ENCODE data around the gene CNKSR3. TPM values are rescaled to one million over a fixed set of nuclear protein-coding genes. Genes with fewer than 3 reads are reported as not detected.
A peak's percentile ranks its signal among the peaks of the same experiment; 100 is the strongest.

CNKSR3 gene
- total and polyA plus RNA-seq, 5 donors = 7.9 to 21.1 (median 18.1) TPM

DNA sequence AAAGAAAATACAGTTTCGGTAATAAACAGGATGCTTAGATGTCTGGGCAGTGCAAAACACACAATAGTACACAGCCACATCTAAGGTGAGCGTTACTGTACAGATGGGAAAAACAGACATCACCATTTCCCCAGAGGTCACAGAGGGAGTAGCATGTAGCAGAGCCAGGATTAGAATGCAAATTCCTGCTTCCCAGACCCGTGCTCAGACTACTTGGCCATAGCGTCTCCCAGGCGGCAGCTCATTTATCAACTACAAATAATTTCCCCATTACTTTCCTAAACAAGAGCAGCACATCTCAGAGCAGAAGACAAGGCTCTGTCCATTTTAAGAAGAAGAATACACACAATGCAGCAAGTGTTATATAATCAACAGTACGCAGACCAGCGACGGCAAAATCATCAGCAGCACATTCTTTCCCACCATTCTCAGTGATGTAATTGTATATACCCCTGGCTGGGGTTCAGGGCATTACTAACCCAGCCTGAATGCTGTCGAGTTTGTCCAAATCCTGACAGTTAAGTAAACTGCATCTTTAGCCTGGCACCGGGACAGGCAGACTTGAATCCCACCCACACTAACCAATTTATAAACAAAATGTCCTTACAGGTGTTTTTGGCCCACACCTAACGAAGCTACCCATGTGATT, 61.9 kb downstream of the CNKSR3 start:
- 15% methylated on average over 11 of the region's 11 CpGs for WGBS
- Histone ChIP-seq H3K4me1 (ENCODE audit: control insufficient read depth, insufficient read depth, low read length) (peaks cover 7% of the 10 kb centered on the region), H3K4me3 (ENCODE audit: low read length) (peak overlapping the region; percentile 16), H3K27me3 (ENCODE audit: control insufficient read depth, insufficient read depth) (no peaks in the 10 kb centered on the region), H3K27ac (ENCODE audit: low read length) (peak overlapping the region; percentile 62), H3K9me3 (ENCODE audit: control insufficient read depth, low read length) (no peaks in the 10 kb centered on the region)
- intact Hi-C loops (cut with DNase I) = loop anchor here in 1 of 4 donors (10.0 kb wide), 1 partner anchor 46 kb away; no protein-coding TSS in a partner anchor
- ATAC-seq (peak; percentile 84 to 88), DNase-seq (no peak)

DNA sequence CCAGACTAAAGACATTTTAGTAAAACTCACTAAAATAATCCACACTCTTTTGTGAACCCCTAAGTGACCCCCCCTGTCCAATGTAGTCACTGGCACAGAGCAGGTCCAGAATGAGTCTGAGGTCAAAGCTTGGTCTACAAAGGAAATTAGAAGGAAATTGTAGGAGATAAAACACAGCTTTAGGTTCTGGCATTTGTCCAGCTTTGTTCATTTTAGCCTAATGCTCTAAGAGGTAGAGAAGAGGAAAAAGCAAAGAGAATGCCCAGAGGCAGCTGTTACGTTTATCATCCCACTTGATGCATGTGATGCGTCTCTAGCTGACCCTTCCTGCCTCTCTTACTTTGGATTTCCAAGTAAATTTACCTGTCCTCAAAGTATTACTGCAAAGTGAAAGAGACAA, 62.5 kb downstream of the CNKSR3 start:
- no peak for DNase-seq
- 24% methylated on average over 2 of the region's 2 CpGs for WGBS

DNA sequence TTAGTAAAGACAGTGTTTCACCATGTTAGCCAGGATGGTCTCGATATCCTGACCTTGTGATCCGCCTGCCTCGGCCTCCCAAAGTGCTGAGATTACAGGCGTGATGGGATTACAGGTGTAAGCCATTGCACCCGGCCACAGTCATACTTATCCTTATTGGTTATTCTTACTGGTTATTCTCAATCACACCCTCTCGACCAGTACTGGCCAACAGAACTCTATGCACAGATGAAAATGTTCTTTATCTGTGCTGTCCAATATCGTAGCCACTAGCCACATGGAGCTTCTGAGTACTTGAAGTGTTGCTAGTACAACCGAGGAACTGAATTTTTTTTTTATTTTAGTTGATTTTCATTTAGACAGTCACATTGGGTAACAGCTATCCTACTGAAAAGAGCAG, 63.5 kb downstream of the CNKSR3 start:
- no peak overlapping the region for H3K4me3 ChIP-seq (ENCODE audit: low read length)
- H3K27ac ChIP-seq (ENCODE audit: low read length) = no peak overlapping the region
- ATAC-seq = peak in 1 of 2 donors; percentile 51
- DNase-seq = no peak
- 75% methylated on average over 8 of the region's 8 CpGs for WGBS
- no peaks in the 10 kb centered on the region for H3K9me3 ChIP-seq (ENCODE audit: control insufficient read depth, low read length)
- H3K27me3 ChIP-seq (ENCODE audit: control insufficient read depth, insufficient read depth) = no peaks in the 10 kb centered on the region
- peaks cover 7% of the 10 kb centered on the region for H3K4me1 ChIP-seq (ENCODE audit: control insufficient read depth, insufficient read depth, low read length)
- intact Hi-C loops (cut with DNase I) = loop anchor here in 1 of 4 donors (10.0 kb wide), 1 partner anchor 48 kb away; no protein-coding TSS in a partner anchor

More for the DNA sequence above, 62.5 kb downstream of the CNKSR3 start:
- H3K27me3 ChIP-seq (ENCODE audit: control insufficient read depth, insufficient read depth) = no peaks in the 10 kb centered on the region
- no peak overlapping the region for H3K27ac ChIP-seq (ENCODE audit: low read length)
- peak overlapping the region; percentile 16 for H3K4me3 ChIP-seq (ENCODE audit: low read length)
- intact Hi-C loops (cut with DNase I) = loop anchor here in 1 of 4 donors (10.0 kb wide), 1 partner anchor 47 kb away; no protein-coding TSS in a partner anchor
- no peaks in the 10 kb centered on the region for H3K9me3 ChIP-seq (ENCODE audit: control insufficient read depth, low read length)
- ATAC-seq = peak in 1 of 2 donors; percentile 44
- peaks cover 7% of the 10 kb centered on the region for H3K4me1 ChIP-seq (ENCODE audit: control insufficient read depth, insufficient read depth, low read length)

DNA sequence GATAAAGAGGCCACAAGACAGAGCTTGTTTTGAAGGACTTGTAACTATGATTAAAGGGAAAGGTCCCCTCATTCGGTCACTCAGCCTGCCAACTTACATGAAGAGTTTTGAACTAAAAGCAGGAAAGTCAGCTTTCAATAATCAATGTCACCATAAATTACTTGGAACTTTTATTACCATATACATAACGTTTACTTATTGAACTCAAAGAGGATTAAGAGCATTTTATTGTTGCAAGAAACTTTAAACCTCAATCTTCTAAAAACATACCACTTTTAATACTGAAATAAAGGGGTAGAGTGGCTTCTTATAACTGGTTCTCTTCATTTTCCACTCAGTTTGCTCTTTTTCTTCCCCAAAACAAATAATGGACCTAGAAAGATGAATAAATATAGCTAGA, 65.1 kb downstream of the CNKSR3 start:
- no peak for DNase-seq
- 68% methylated on average over 2 of the region's 2 CpGs for WGBS
- H3K27me3 ChIP-seq (ENCODE audit: control insufficient read depth, insufficient read depth) = no peaks in the 10 kb centered on the region
- H3K4me3 ChIP-seq (ENCODE audit: low read length) = no peak overlapping the region
- no peak overlapping the region for H3K27ac ChIP-seq (ENCODE audit: low read length)
- intact Hi-C loops (cut with DNase I) = loop anchor here in 1 of 4 donors (10.0 kb wide), 1 partner anchor 49 kb away; no protein-coding TSS in a partner anchor
- peaks cover 7% of the 10 kb centered on the region for H3K4me1 ChIP-seq (ENCODE audit: control insufficient read depth, insufficient read depth, low read length)
- no peaks in the 10 kb centered on the region for H3K9me3 ChIP-seq (ENCODE audit: control insufficient read depth, low read length)
- no peak for ATAC-seq

DNA sequence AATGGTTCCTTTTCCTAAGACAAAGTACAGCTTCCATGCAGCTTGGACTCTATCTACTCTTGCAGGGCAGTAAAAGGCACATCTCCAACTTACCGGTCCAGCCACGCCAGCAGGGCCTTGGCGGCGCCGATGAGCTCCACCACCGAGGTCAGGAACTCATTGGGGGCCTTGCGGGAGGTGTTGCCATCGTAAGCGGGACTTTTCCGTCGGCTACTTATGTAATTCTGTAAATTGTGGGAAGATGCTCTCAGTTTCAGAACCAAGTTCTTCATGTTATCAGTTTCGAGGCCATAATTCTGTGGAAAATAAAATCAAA, 68.5 kb downstream of the CNKSR3 start:
- WGBS = 97% methylated on average over 12 of the region's 12 CpGs
- Histone ChIP-seq H3K4me3 (ENCODE audit: low read length) (no peak overlapping the region), H3K27me3 (ENCODE audit: control insufficient read depth, insufficient read depth) (no peaks in the 10 kb centered on the region), H3K9me3 (ENCODE audit: control insufficient read depth, low read length) (no peaks in the 10 kb centered on the region), H3K27ac (ENCODE audit: low read length) (no peak overlapping the region), H3K4me1 (ENCODE audit: control insufficient read depth, insufficient read depth, low read length) (no peaks in the 10 kb centered on the region)
- ATAC-seq (no peak), DNase-seq (no peak)
- intact Hi-C loops (cut with DNase I) = loop anchor here in 1 of 4 donors (10.0 kb wide), 1 partner anchor 53 kb away; no protein-coding TSS in a partner anchor

DNA sequence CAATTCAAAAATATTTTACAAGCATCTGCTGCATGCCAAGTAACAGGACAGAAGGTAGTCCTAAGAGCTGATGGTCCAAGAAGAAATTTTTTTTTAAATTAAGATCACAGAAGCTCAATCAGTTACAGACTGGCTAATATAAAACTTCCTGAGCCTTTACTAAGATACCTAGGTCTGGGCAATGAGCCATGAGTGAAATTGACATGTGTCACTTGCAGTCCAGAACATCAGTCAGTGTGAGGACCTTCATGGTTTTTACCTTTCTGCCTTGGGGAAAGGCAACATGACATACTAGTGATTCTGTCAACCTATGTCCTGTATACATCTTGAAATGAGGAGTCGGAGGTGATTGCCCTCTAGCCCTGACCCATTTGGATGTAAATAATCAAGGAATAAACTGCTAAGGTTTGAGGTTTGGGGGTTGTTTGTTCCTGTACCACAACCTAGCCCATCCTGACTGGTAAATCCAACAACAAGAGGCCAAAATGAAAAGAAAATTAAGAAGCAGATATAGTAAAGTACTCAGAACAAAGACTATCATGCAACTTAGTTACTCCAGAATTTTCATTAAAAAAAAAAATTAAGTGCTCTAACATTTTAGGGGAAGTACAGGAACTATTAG, 70.0 kb downstream of the CNKSR3 start:
- Histone ChIP-seq H3K4me1 (ENCODE audit: control insufficient read depth, insufficient read depth, low read length) (no peaks in the 10 kb centered on the region), H3K27me3 (ENCODE audit: control insufficient read depth, insufficient read depth) (no peaks in the 10 kb centered on the region), H3K9me3 (ENCODE audit: control insufficient read depth, low read length) (no peaks in the 10 kb centered on the region), H3K4me3 (ENCODE audit: low read length) (no peak overlapping the region), H3K27ac (ENCODE audit: low read length) (no peak overlapping the region)
- DNase-seq (no peak), ATAC-seq (no peak)
- intact Hi-C loops (cut with DNase I) = loop anchor here in 1 of 4 donors (10.0 kb wide), 1 partner anchor 54 kb away; no protein-coding TSS in a partner anchor
- WGBS = 99% methylated on average over 1 of the region's 1 CpG

DNA sequence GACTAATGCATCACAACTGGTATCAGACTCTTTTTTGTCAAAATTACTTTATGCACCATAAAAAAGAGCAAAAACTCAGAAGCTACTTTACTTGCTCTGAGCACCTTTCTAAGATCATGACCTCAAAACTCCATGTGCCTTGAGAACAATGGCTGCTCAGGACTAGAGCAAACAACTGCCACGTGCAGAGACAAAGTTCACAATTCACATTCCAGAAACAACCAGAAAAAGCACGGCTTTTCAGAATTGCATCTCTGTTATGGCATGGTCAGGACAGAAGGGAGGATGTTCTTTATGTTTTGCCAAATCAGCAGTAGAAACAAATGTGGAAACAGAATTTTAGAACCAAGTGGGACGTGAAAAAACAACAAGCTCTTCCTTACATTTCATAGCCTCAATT, 70.5 kb downstream of the CNKSR3 start:
- H3K4me3 ChIP-seq (ENCODE audit: low read length) = no peak overlapping the region
- intact Hi-C loops (cut with DNase I) = loop anchor here in 1 of 4 donors (10.0 kb wide), 1 partner anchor 55 kb away; no protein-coding TSS in a partner anchor
- no peak for ATAC-seq
- peaks cover 4% of the 10 kb centered on the region for H3K4me1 ChIP-seq (ENCODE audit: control insufficient read depth, insufficient read depth, low read length)
- no peak overlapping the region for H3K27ac ChIP-seq (ENCODE audit: low read length)
- DNase-seq = no peak
- H3K27me3 ChIP-seq (ENCODE audit: control insufficient read depth, insufficient read depth) = no peaks in the 10 kb centered on the region
- 69% methylated on average over 3 of the region's 3 CpGs for WGBS
- H3K9me3 ChIP-seq (ENCODE audit: control insufficient read depth, low read length) = no peaks in the 10 kb centered on the region

DNA sequence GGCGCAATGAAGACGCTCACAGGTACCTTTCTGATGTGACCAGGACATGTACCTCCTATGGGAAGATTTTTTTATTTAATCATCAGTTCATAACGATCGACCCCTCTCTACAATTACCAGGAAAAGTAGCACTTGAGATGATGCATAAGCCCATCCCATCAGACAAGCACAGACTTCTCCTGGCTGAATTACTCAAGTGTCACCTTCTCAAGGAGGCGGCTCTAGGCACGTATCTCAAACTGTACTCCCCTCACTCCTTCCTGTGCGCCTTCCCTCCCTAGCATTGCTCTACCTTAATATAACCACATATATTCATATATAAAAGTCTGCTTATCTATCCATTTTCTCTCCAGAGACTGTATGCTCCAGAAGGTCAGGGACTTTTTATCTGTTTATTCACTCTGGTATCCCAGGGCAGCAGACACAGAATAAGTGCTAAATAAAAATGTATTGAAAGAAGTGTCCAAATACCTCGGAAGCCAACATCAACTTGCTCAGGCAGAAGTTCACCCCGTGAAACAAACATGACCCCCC, 71.5 kb downstream of the CNKSR3 start:
- 68% methylated on average over 9 of the region's 9 CpGs for WGBS
- intact Hi-C loops (cut with DNase I) = no loop called here
- H3K27ac ChIP-seq (ENCODE audit: low read length) = no peak overlapping the region
- H3K4me1 ChIP-seq (ENCODE audit: control insufficient read depth, insufficient read depth, low read length) = peaks cover 5% of the 10 kb centered on the region
- no peak overlapping the region for H3K4me3 ChIP-seq (ENCODE audit: low read length)
- ATAC-seq (no peak), DNase-seq (no peak)
- no peaks in the 10 kb centered on the region for H3K9me3 ChIP-seq (ENCODE audit: control insufficient read depth, low read length)
- H3K27me3 ChIP-seq (ENCODE audit: control insufficient read depth, insufficient read depth) = no peaks in the 10 kb centered on the region

DNA sequence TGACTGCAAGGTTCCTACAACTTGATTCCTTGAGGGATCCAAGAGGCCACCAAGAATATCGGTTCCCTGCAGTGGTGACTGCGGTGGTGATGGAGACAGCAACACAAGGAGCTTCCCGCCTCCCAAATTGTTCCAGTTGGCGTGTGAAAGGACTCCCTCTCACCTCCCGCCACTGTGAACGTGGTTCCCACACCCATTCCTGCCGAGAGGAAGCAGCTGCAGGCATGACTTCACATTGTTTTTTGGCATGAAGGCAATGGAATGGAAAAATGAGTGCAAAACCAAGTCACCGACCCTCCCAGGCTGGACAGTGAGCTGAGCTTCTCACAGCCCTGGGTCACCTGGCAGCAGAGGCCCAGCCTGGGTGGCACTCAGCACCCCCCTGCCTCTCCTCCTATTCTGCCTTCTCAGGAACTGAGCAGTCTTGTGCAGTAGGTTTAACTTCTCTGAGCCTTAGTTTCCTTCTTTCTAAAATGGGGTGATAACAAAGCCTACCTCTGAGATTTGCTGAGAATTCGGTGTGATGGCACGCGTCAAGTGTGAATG, 75.0 kb downstream of the CNKSR3 start:
- 70% methylated on average over 11 of the region's 11 CpGs for WGBS
- Histone ChIP-seq H3K9me3 (ENCODE audit: control insufficient read depth, low read length) (no peaks in the 10 kb centered on the region), H3K4me3 (ENCODE audit: low read length) (no peak overlapping the region), H3K27me3 (ENCODE audit: control insufficient read depth, insufficient read depth) (no peaks in the 10 kb centered on the region), H3K4me1 (ENCODE audit: control insufficient read depth, insufficient read depth, low read length) (peaks cover 9% of the 10 kb centered on the region), H3K27ac (ENCODE audit: low read length) (no peak overlapping the region)
- ATAC-seq (peak; percentile 25 to 47), DNase-seq (no peak)
- intact Hi-C loops (cut with DNase I) = no loop called here

DNA sequence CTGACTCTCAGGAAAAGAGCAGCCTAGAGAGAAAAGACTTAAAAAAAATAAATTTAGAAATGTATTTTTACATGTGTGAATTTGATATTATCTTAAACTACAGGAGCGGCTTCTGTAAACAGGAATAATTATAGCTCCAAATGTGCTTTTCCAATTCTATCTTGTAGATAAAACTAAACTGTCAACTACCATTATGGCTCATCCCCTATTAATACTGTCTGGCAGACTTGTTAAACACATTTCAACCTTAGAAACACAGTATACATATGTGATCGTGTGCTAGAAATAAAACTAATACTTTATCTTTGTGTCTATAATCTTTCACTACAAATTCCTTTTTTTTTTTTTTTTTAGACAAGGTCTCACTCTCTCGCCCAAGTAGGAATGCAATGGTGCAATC, 75.8 kb downstream of the CNKSR3 start:
- Histone ChIP-seq H3K4me1 (ENCODE audit: control insufficient read depth, insufficient read depth, low read length) (peaks cover 9% of the 10 kb centered on the region), H3K27me3 (ENCODE audit: control insufficient read depth, insufficient read depth) (no peaks in the 10 kb centered on the region), H3K9me3 (ENCODE audit: control insufficient read depth, low read length) (no peaks in the 10 kb centered on the region), H3K4me3 (ENCODE audit: low read length) (no peak overlapping the region), H3K27ac (ENCODE audit: low read length) (no peak overlapping the region)
- ATAC-seq (no peak), DNase-seq (no peak)
- 68% methylated on average over 3 of the region's 3 CpGs for WGBS
- intact Hi-C loops (cut with DNase I) = no loop called here
